Tibial nerve (tissue), 4 donors: Measurements from ENCODE around the gene TECPR2.

Experiments used
- EP300 ChIP-seq, 2 donors: sonication (generic); formaldehyde crosslinking; IDR thresholded peaks; one replicate each; pipeline ENCODE4 v1.6.1; 2017; ENCODE audit warnings: antibody characterized with exemption in 2 of 2, mild to moderate bottlenecking in 1 of 2
- POLR2A ChIP-seq, 2 donors: fragments of 450-650 bp; IDR thresholded peaks; one replicate each; pipeline ENCODE4 v1.6.1; 2017; ENCODE audit warnings: antibody characterized with exemption in 2 of 2, mild to moderate bottlenecking in 2 of 2, moderate library complexity in 2 of 2
- TF ChIP-seq, protein P1 (sequence below), 5 experiments: fragments of 200-600 bp in 3 of 5; fragments of 450-650 bp in 2 of 5; sonication (generic) in 3 of 5; IDR thresholded peaks; one replicate each; pipeline ENCODE4 v1.5.1; 2016 to 2019; ENCODE audit warnings: antibody characterized with exemption in 5 of 5, mild to moderate bottlenecking in 3 of 5, moderate library complexity in 2 of 5

DNA sequence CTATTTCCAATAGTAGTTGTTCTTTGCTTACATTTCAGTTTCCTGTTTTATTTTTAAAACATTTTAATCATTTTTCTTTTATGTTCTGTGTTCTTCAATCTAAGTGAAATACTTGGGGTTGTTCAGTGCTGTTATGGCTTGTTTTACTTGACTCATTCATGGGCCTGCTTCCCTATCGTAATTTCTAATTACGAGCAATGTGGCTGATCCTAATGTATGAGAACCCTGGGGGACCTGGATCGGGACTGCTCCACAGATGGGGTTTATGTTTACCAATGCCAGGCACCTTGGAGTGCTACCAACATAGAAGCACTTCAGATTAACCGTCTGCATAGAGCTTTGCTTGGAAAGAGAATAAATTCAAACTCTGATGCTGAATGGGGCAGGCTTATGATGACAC is 29.8 kb downstream of the TECPR2 start:
- TF ChIP-seq, protein P1, sequence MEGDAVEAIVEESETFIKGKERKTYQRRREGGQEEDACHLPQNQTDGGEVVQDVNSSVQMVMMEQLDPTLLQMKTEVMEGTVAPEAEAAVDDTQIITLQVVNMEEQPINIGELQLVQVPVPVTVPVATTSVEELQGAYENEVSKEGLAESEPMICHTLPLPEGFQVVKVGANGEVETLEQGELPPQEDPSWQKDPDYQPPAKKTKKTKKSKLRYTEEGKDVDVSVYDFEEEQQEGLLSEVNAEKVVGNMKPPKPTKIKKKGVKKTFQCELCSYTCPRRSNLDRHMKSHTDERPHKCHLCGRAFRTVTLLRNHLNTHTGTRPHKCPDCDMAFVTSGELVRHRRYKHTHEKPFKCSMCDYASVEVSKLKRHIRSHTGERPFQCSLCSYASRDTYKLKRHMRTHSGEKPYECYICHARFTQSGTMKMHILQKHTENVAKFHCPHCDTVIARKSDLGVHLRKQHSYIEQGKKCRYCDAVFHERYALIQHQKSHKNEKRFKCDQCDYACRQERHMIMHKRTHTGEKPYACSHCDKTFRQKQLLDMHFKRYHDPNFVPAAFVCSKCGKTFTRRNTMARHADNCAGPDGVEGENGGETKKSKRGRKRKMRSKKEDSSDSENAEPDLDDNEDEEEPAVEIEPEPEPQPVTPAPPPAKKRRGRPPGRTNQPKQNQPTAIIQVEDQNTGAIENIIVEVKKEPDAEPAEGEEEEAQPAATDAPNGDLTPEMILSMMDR (IDR thresholded peaks at IDR 0.05), result no peak
- TF ChIP-seq POLR2A (IDR thresholded peaks at IDR 0.05) (no peak), EP300 (IDR thresholded peaks at IDR 0.05) (no peak)
